Duodenal mucosa (tissue), 2 donors: Measurements from ENCODE around the gene TSN.

Experiments used
- H3K27ac ChIP-seq: one replicate; pipeline ENCODE4 v1.7.0; 2013; ENCODE audit warnings: low read depth, low read length
- H3K27me3 ChIP-seq, 2 donors: one replicate each; pipeline ENCODE4 v1.7.0; 2013; ENCODE audit warnings: low read length in 2 of 2, control low read depth in 1 of 2; ENCODE audit not compliant: insufficient read depth in 2 of 2, control insufficient read depth in 1 of 2
- H3K36me3 ChIP-seq, 2 donors: one replicate each; pipeline ENCODE4 v1.7.0; 2013; ENCODE audit warnings: low read length in 2 of 2, control low read depth in 1 of 2; ENCODE audit not compliant: insufficient read depth in 2 of 2, control insufficient read depth in 1 of 2
- H3K4me1 ChIP-seq, 2 donors: one replicate each; pipeline ENCODE4 v1.7.0; 2013; ENCODE audit warnings: low read length in 2 of 2, control low read depth in 1 of 2; ENCODE audit not compliant: insufficient read depth in 2 of 2, control insufficient read depth in 1 of 2
- H3K4me3 ChIP-seq, 2 donors: one replicate each; pipeline ENCODE4 v1.7.0; 2013; ENCODE audit warnings: low read length in 2 of 2, low read depth in 1 of 2
- H3K9ac ChIP-seq, 2 donors: one replicate each; pipeline ENCODE4 v1.7.0; 2013; ENCODE audit warnings: low read length in 2 of 2, low read depth in 1 of 2
- H3K9me3 ChIP-seq, 2 donors: one replicate each; pipeline ENCODE4 v1.7.0; 2013; ENCODE audit warnings: low read length in 2 of 2, control low read depth in 1 of 2; ENCODE audit not compliant: control insufficient read depth in 1 of 2

TSN gene

GRCh38 chr2:121740973-121741372 lies 14.5 kb upstream of the TSN start:
- Histone ChIP-seq H3K36me3 (no peaks in the 10 kb centered on the region), H3K9ac (no peak overlapping the region), H3K27ac (no peak overlapping the region), H3K4me1 (peaks cover 0 to 1% of the 10 kb centered on the region in 2 donors), H3K4me3 (no peak overlapping the region), H3K27me3 (no peaks in the 10 kb centered on the region), H3K9me3 (no peaks in the 10 kb centered on the region)

- Histone ChIP-seq H3K27ac (no peak overlapping the region), H3K4me1 (no peaks in the 10 kb centered on the region), H3K36me3 (no peaks in the 10 kb centered on the region), H3K9me3 (no peaks in the 10 kb centered on the region), H3K27me3 (no peaks in the 10 kb centered on the region), H3K9ac (no peak overlapping the region), H3K4me3 (no peak overlapping the region)
Measured at GRCh38 chr2:121741450-121741849, 14.0 kb upstream of the TSN start.

GRCh38 chr2:121746071-121746578 lies 9.3 kb upstream of the TSN start:
- no peak overlapping the region for H3K9ac ChIP-seq
- H3K9me3 ChIP-seq, result no peaks in the 10 kb centered on the region
- no peak overlapping the region for H3K4me3 ChIP-seq
- no peaks in the 10 kb centered on the region for H3K4me1 ChIP-seq
- no peaks in the 10 kb centered on the region for H3K27me3 ChIP-seq
- no peak overlapping the region for H3K27ac ChIP-seq
- H3K36me3 ChIP-seq, result no peaks in the 10 kb centered on the region

GRCh38 chr2:121748202-121748601 lies 7.2 kb upstream of the TSN start:
- Histone ChIP-seq H3K4me3 (no peak overlapping the region), H3K9me3 (no peaks in the 10 kb centered on the region)

GRCh38 chr2:121754851-121755236 lies 607 bp upstream of the TSN start:
- no peaks in the 10 kb centered on the region for H3K9me3 ChIP-seq
- peaks cover 2 to 7% of the 10 kb centered on the region in 2 donors for H3K36me3 ChIP-seq
- H3K27ac ChIP-seq, result no peak overlapping the region
- peak overlapping the region; percentile 58 to 89 for H3K9ac ChIP-seq
- H3K27me3 ChIP-seq, result no peaks in the 10 kb centered on the region
- H3K4me1 ChIP-seq, result peaks cover 7 to 15% of the 10 kb centered on the region in 2 donors
- peak overlapping the region; percentile 99 to 100 for H3K4me3 ChIP-seq

More at GRCh38 chr2:121748202-121748601, 7.2 kb upstream of the TSN start:
- Histone ChIP-seq H3K27ac (no peak overlapping the region), H3K36me3 (no peaks in the 10 kb centered on the region), H3K4me1 (no peaks in the 10 kb centered on the region), H3K9ac (no peak overlapping the region), H3K27me3 (no peaks in the 10 kb centered on the region)

- H3K36me3 ChIP-seq, result peaks cover 30 to 82% of the 10 kb centered on the region in 2 donors
Measured at GRCh38 chr2:121764681-121765228, 9.3 kb downstream of the TSN start.

GRCh38 chr2:121766624-121767023 lies 11.2 kb downstream of the TSN start:
- no peaks in the 10 kb centered on the region for H3K9me3 ChIP-seq
- H3K27me3 ChIP-seq, result no peaks in the 10 kb centered on the region
- H3K4me1 ChIP-seq, result no peaks in the 10 kb centered on the region
- no peak overlapping the region for H3K27ac ChIP-seq
- no peak overlapping the region for H3K4me3 ChIP-seq
- no peak overlapping the region for H3K9ac ChIP-seq
- peaks cover 25 to 69% of the 10 kb centered on the region in 2 donors for H3K36me3 ChIP-seq

More at GRCh38 chr2:121764681-121765228, 9.3 kb downstream of the TSN start:
- Histone ChIP-seq H3K9ac (no peak overlapping the region), H3K9me3 (no peaks in the 10 kb centered on the region), H3K4me1 (no peaks in the 10 kb centered on the region), H3K27me3 (no peaks in the 10 kb centered on the region), H3K4me3 (no peak overlapping the region), H3K27ac (no peak overlapping the region)

GRCh38 chr2:121768143-121768755 lies 12.8 kb downstream of the TSN start:
- peaks cover 25 to 60% of the 10 kb centered on the region in 2 donors for H3K36me3 ChIP-seq
- H3K27me3 ChIP-seq, result no peaks in the 10 kb centered on the region
- H3K9ac ChIP-seq, result no peak overlapping the region
- H3K4me3 ChIP-seq, result no peak overlapping the region
- no peaks in the 10 kb centered on the region for H3K9me3 ChIP-seq
- H3K4me1 ChIP-seq, result peaks cover 3 to 8% of the 10 kb centered on the region in 2 donors
- H3K27ac ChIP-seq, result no peak overlapping the region

GRCh38 chr2:121771976-121772742 lies 16.7 kb downstream of the TSN start:
- Histone ChIP-seq H3K27ac (no peak overlapping the region), H3K36me3 (peaks cover 6 to 21% of the 10 kb centered on the region in 2 donors), H3K9ac (no peak overlapping the region), H3K4me1 (peaks cover 3 to 8% of the 10 kb centered on the region in 2 donors), H3K9me3 (no peaks in the 10 kb centered on the region), H3K27me3 (no peaks in the 10 kb centered on the region), H3K4me3 (no peak overlapping the region)

- H3K27ac ChIP-seq, result no peak overlapping the region
- peaks cover 0 to 3% of the 10 kb centered on the region in 2 donors for H3K36me3 ChIP-seq
- no peaks in the 10 kb centered on the region for H3K9me3 ChIP-seq
- no peak overlapping the region for H3K9ac ChIP-seq
- peaks cover 19 to 25% of the 10 kb centered on the region in 2 donors for H3K4me1 ChIP-seq
- no peak overlapping the region for H3K4me3 ChIP-seq
- H3K27me3 ChIP-seq, result no peaks in the 10 kb centered on the region
Measured at GRCh38 chr2:121774235-121774634, 18.8 kb downstream of the TSN start.
